HCT116 (cell line): ENCODE data around the gene PRKACA. TPM values are rescaled to one million over a fixed set of nuclear protein-coding genes. Genes with fewer than 3 reads are reported as not detected.
A peak's percentile ranks its signal among the peaks of the same experiment; 100 is the strongest.

Source experiments
- ATAC-seq: fragments of 200-7000 bp; cut with Tn5 transposase; 2 replicates; pipeline ENCODE4 v1.9.1; 2020; ENCODE audit warnings: mild to moderate bottlenecking, moderate library complexity
- BruUV-seq: library from RNA; stranded (reverse); fragments of 400-500 nt; replicated peaks from 2 replicates; lab custom pipeline; 2021; lab: Mats Ljungman, UMichigan
- CTCF ChIA-PET: fragments of 300-600 bp; sonication (Branson Sonifier 250); formaldehyde crosslinking; loops from one replicate; lab custom pipeline; 2021; ENCODE audit warnings: antibody characterized with exemption; lab: Charles Lee
- POLR2A ChIA-PET: fragments of 300-600, 350-600 bp; sonication (Branson Sonifier 250); formaldehyde crosslinking; loops from one replicate; lab custom pipeline; 2021; ENCODE audit warnings: antibody characterized with exemption; lab: Charles Lee
- RAD21 ChIA-PET, 2 experiments: fragments of 300-600 bp; sonication (Branson Sonifier 250); formaldehyde crosslinking; loops; one replicate each; lab custom pipeline; 2023; ENCODE audit warnings: low total read pairs in 2 of 2; ENCODE audit not compliant: uncharacterized antibody in 2 of 2, unreplicated experiment in 2 of 2, low non-redundant PET in 1 of 2; lab: Charles Lee
- DNase-seq: peaks from one replicate; pipeline ENCODE4 v3.0.0-alpha.2; 2010; ENCODE audit warnings: low read depth, low spot score
- H2AFZ ChIP-seq: fragments of 200-600 bp; shearing (Covaris generic), sonication (generic); 2 replicates; pipeline ENCODE4 v1.6.1; 2017; ENCODE audit warnings: low read depth, mixed run types, mixed read lengths, antibody characterized with exemption, low read length; ENCODE audit not compliant: poor library complexity, severe bottlenecking
- H3K27ac ChIP-seq: 2 replicates; pipeline ENCODE4 v1.5.1; 2012; ENCODE audit warnings: low read depth, low read length
- H3K27me3 ChIP-seq: fragments of 200-600 bp; sonication (generic); 2 replicates; pipeline ENCODE4 v1.6.1; 2016; ENCODE audit warnings: mixed run types, low read length, mixed read lengths; ENCODE audit not compliant: insufficient read depth
- H3K36me3 ChIP-seq, 2 experiments: fragments of 200-500 bp in 1 of 2; fragments of 200-600 bp in 1 of 2; sonication (Bioruptor generic) in 1 of 2; sonication (generic) in 1 of 2; 2 replicates each; pipeline versions ENCODE4 v1.5.1 to v1.6.1; 2014 to 2016; ENCODE audit warnings: low read length in 2 of 2, inconsistent platforms in 1 of 2, mixed read lengths in 1 of 2, mixed run types in 1 of 2; ENCODE audit not compliant: insufficient read depth in 2 of 2, control insufficient read depth in 1 of 2
- H3K4me1 ChIP-seq, 2 experiments: fragments of 200-600 bp in 1 of 2; sonication (generic) in 1 of 2; 2 replicates each; pipeline versions ENCODE4 v1.5.1 to v1.6.1; 2012 to 2017; ENCODE audit warnings: low read length in 2 of 2, inconsistent platforms in 1 of 2, mild to moderate bottlenecking in 1 of 2, mixed read lengths in 1 of 2, mixed run types in 1 of 2, moderate library complexity in 1 of 2; ENCODE audit not compliant: insufficient read depth in 2 of 2, control insufficient read depth in 1 of 2
- H3K4me2 ChIP-seq: fragments of 200-600 bp; sonication (generic); 2 replicates; pipeline ENCODE4 v1.6.1; 2017; ENCODE audit warnings: mixed run types, low read length, mixed read lengths
- H3K4me3 ChIP-seq, 2 experiments: fragments of 200-600 bp in 1 of 2; sonication (generic) in 1 of 2; replicated peaks in 1 of 2; 2 replicates each; pipeline ENCODE4 v1.5.1; 2011 to 2016; ENCODE audit warnings: low read length in 2 of 2, control low read depth in 1 of 2, low read depth in 1 of 2, mild to moderate bottlenecking in 1 of 2, mixed read lengths in 1 of 2, mixed run types in 1 of 2
- H3K79me2 ChIP-seq: fragments of 200-600 bp; sonication (generic); 2 replicates; pipeline ENCODE4 v1.6.1; 2017; ENCODE audit warnings: mild to moderate bottlenecking, mixed run types, low read length, moderate library complexity, mixed read lengths; ENCODE audit not compliant: insufficient read depth
- H3K9ac ChIP-seq: fragments of 200-600 bp; sonication (generic); 2 replicates; pipeline ENCODE4 v1.6.1; 2016; ENCODE audit warnings: low read length, mixed read lengths
- H3K9me2 ChIP-seq: fragments of 200-600 bp; sonication (generic), shearing (Covaris generic); 2 replicates; pipeline ENCODE4 v1.6.1; 2017; ENCODE audit warnings: mixed run types, mild to moderate bottlenecking, moderate library complexity; ENCODE audit not compliant: insufficient read depth
- H3K9me3 ChIP-seq, 2 experiments: fragments of 200-500 bp in 1 of 2; fragments of 200-600 bp in 1 of 2; sonication (Bioruptor generic) in 1 of 2; sonication (generic) in 1 of 2; 2 replicates each; pipeline ENCODE4 v1.6.1; 2014 to 2017; ENCODE audit warnings: low read length in 2 of 2, mixed read lengths in 2 of 2, inconsistent platforms in 1 of 2, low read depth in 1 of 2, mild to moderate bottlenecking in 1 of 2, mixed run types in 1 of 2, moderate library complexity in 1 of 2; ENCODE audit not compliant: control insufficient read depth in 1 of 2, insufficient read depth in 1 of 2
- H4K20me1 ChIP-seq: fragments of 200-600 bp; sonication (generic), shearing (Covaris generic); 2 replicates; pipeline ENCODE4 v1.6.1; 2017; ENCODE audit warnings: mixed run types, mild to moderate bottlenecking, moderate library complexity; ENCODE audit not compliant: insufficient read depth
- CBX3 ChIP-seq: IDR thresholded peaks from 2 replicates; pipeline ENCODE4 v1.6.1; 2012; ENCODE audit warnings: low read depth
- CEBPB ChIP-seq: IDR thresholded peaks from 2 replicates; pipeline ENCODE4 v1.6.1; 2012; ENCODE audit warnings: low read depth
- CTCF ChIP-seq, 3 experiments: fragments of 200-600 bp in 1 of 3; sonication (generic) in 1 of 3; IDR thresholded peaks in 2 of 3; conservative IDR thresholded peaks in 1 of 3; 2 replicates each; pipeline ENCODE4 v1.5.1; 2012 to 2017; ENCODE audit warnings: low read depth in 2 of 3, low read length in 2 of 3, antibody characterized with exemption in 1 of 3, borderline replicate concordance in 1 of 3, control low read depth in 1 of 3, mild to moderate bottlenecking in 1 of 3, mixed read lengths in 1 of 3, mixed run types in 1 of 3, moderate library complexity in 1 of 3; ENCODE audit not compliant: insufficient read depth in 1 of 3
- EGR1 ChIP-seq: IDR thresholded peaks from 2 replicates; pipeline ENCODE4 v1.6.1; 2012; ENCODE audit warnings: low read depth
- ELF1 ChIP-seq: IDR thresholded peaks from 2 replicates; pipeline ENCODE4 v1.6.1; 2012; ENCODE audit warnings: low read depth, borderline replicate concordance
- EZH2 ChIP-seq: fragments of 200-600 bp; sonication (generic); IDR thresholded peaks from 2 replicates; pipeline ENCODE4 v1.6.1; 2017; ENCODE audit warnings: antibody characterized with exemption, mixed run types
- EZH2phosphoT487 ChIP-seq: fragments of 200-600 bp; IDR thresholded peaks from 2 replicates; pipeline ENCODE4 v1.6.1; 2018; ENCODE audit warnings: antibody characterized with exemption, borderline replicate concordance
- MAX ChIP-seq: IDR thresholded peaks from 2 replicates; pipeline ENCODE4 v1.6.1; 2012
- POLR2AphosphoS5 ChIP-seq: IDR thresholded peaks from 2 replicates; pipeline ENCODE4 v1.6.1; 2011; ENCODE audit warnings: mild to moderate bottlenecking, low read depth, low read length, moderate library complexity
- RAD21 ChIP-seq: IDR thresholded peaks from 2 replicates; pipeline ENCODE4 v1.6.1; 2012; ENCODE audit warnings: low read depth, mild to moderate bottlenecking
- REST ChIP-seq: IDR thresholded peaks from 2 replicates; pipeline ENCODE4 v1.6.1; 2012; ENCODE audit warnings: low read depth
- SIN3A ChIP-seq: IDR thresholded peaks from 2 replicates; pipeline ENCODE4 v1.6.1; 2012; ENCODE audit warnings: low read depth
- SP1 ChIP-seq: IDR thresholded peaks from 2 replicates; pipeline ENCODE4 v1.6.1; 2012; ENCODE audit warnings: low read depth
- SRF ChIP-seq: IDR thresholded peaks from 2 replicates; pipeline ENCODE4 v1.6.1; 2012; ENCODE audit warnings: low read depth
- TCF7L2 ChIP-seq: IDR thresholded peaks from 2 replicates; pipeline ENCODE4 v1.7.0; 2011; ENCODE audit warnings: borderline replicate concordance, inconsistent platforms; ENCODE audit not compliant: insufficient read depth, insufficient read length; ENCODE audit errors: extremely low read depth
- YY1 ChIP-seq: IDR thresholded peaks from 2 replicates; pipeline ENCODE4 v1.6.1; 2011; ENCODE audit warnings: low read length, low read depth, moderate library complexity, mild to moderate bottlenecking; ENCODE audit not compliant: insufficient replicate concordance; ENCODE audit errors: extremely low read depth
- intact Hi-C: fragments of 100-400 bp; cut with micrococcal nuclease; formaldehyde crosslinking; loops from 2 replicates; pipeline ENCODE4 v1.10.0; 2022
- total RNA-seq: library from RNA; stranded (reverse); gene quantifications from one replicate; pipeline ENCODE4 v1.2.1, GENCODE V29; 2021; ENCODE audit not compliant: unreplicated experiment
- TF ChIP-seq, protein P1 (sequence below): IDR thresholded peaks from 2 replicates; pipeline ENCODE4 v1.6.1; 2012
- TF ChIP-seq, protein P2 (sequence below): IDR thresholded peaks from 2 replicates; pipeline ENCODE4 v1.6.1; 2011; ENCODE audit warnings: mild to moderate bottlenecking, low read length, moderate library complexity; ENCODE audit not compliant: insufficient replicate concordance; ENCODE audit errors: extremely low read depth

The PRKACA gene
- total RNA-seq, 1 experiment from 2014 or later: 95.7 TPM

GRCh38 chr19:14112809-14113385 lies 4.7 kb downstream of the PRKACA start:
- ChIA-PET POLR2A (no interaction called here), RAD21 (no interaction called here), CTCF (no interaction called here)
- TF ChIP-seq EZH2phosphoT487 (no peak), EGR1 (no peak), MAX (no peak), POLR2AphosphoS5 (no peak), YY1 (no peak), SIN3A (no peak), CEBPB (no peak), TCF7L2 (no peak), RAD21 (no peak), SRF (no peak), ELF1 (no peak), CBX3 (no peak), EZH2 (no peak), REST (no peak), CTCF (IDR thresholded peaks at IDR 0.05 in 2 of 3, conservative IDR thresholded peaks at IDR 0.05 in 1 of 3; ENCODE audit: borderline replicate concordance in 1 of 3, insufficient read depth in 1 of 3, low read depth in 2 of 3, low read length in 2 of 3) (no peak), SP1 (no peak)
- TF ChIP-seq, protein P1, sequence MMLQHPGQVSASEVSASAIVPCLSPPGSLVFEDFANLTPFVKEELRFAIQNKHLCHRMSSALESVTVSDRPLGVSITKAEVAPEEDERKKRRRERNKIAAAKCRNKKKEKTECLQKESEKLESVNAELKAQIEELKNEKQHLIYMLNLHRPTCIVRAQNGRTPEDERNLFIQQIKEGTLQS: no peak
- TF ChIP-seq, protein P2, sequence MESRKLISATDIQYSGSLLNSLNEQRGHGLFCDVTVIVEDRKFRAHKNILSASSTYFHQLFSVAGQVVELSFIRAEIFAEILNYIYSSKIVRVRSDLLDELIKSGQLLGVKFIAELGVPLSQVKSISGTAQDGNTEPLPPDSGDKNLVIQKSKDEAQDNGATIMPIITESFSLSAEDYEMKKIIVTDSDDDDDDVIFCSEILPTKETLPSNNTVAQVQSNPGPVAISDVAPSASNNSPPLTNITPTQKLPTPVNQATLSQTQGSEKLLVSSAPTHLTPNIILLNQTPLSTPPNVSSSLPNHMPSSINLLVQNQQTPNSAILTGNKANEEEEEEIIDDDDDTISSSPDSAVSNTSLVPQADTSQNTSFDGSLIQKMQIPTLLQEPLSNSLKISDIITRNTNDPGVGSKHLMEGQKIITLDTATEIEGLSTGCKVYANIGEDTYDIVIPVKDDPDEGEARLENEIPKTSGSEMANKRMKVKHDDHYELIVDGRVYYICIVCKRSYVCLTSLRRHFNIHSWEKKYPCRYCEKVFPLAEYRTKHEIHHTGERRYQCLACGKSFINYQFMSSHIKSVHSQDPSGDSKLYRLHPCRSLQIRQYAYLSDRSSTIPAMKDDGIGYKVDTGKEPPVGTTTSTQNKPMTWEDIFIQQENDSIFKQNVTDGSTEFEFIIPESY: no peak
- H3K9me2 ChIP-seq: no peaks in the 10 kb centered on the region
- H3K4me3 ChIP-seq: peak overlapping the region; percentile 81 to 88
- intact Hi-C loops: loop anchor here (5.0 kb wide), 1 partner anchor 41 kb away; the partner anchor contains the start of gene MISP3
- H3K36me3 ChIP-seq: no peaks in the 10 kb centered on the region; a peak in 1 of 4 replicates
- H2AFZ ChIP-seq: no peak overlapping the region
- no TSS peak for BruUV-seq
- peaks cover 27% of the 10 kb centered on the region for H3K79me2 ChIP-seq
- peaks cover 24 to 38% of the 10 kb centered on the region in 2 experiments for H3K4me1 ChIP-seq
- ATAC-seq (no peak), DNase-seq (no peak)
- no peaks in the 10 kb centered on the region for H3K9me3 ChIP-seq
- no peaks in the 10 kb centered on the region for H4K20me1 ChIP-seq
- H3K27me3 ChIP-seq: no peaks in the 10 kb centered on the region
- peak overlapping the region; percentile 89 for H3K4me2 ChIP-seq
- H3K27ac ChIP-seq: peak overlapping the region; percentile 68
- peak overlapping the region; percentile 82 for H3K9ac ChIP-seq
